Sciatic nerve (tissue), 2 donors: ENCODE results near the gene INTS7. TPM values are rescaled to one million over a fixed set of nuclear protein-coding genes. Genes with fewer than 3 reads are reported as not detected.
A peak's percentile ranks its signal among the peaks of the same experiment; 100 is the strongest.
"Not testable (repeated sequence)": the region's sequence is repeated elsewhere in the genome, so short reads cannot be mapped to it uniquely, and the experiment has no call there.

ENCODE experiments used
- ATAC-seq: fragments of 200-7000 bp; cut with Tn5 transposase; one replicate; pipeline ENCODE4 v1.9.1; 2020; ENCODE audit warnings: mild to moderate bottlenecking, moderate library complexity
- DNase-seq: peaks from one replicate; pipeline ENCODE4 v3.0.0-alpha.2; 2020; ENCODE audit warnings: low spot score
- intact Hi-C: fragments of 100-400 bp; cut with DNase I; formaldehyde crosslinking; loops from one replicate; pipeline ENCODE4 v1.14.2; 2022
- total RNA-seq: library from RNA; stranded (reverse); fragmentation: NEBNext Ultra II Directional; extraction: Animal tissue kit (Norgen Biotek cat#: 25700); gene quantifications from one replicate; pipeline ENCODE4 v1.2.1, GENCODE V29; 2021
- donor health status: DM: no; HTN: no; CAD: no.
- donor health status: DM: no; HTN: no; CAD: no.

Gene INTS7
- total RNA-seq, 1 donor from 2014 or later = 10.4 TPM

DNA sequence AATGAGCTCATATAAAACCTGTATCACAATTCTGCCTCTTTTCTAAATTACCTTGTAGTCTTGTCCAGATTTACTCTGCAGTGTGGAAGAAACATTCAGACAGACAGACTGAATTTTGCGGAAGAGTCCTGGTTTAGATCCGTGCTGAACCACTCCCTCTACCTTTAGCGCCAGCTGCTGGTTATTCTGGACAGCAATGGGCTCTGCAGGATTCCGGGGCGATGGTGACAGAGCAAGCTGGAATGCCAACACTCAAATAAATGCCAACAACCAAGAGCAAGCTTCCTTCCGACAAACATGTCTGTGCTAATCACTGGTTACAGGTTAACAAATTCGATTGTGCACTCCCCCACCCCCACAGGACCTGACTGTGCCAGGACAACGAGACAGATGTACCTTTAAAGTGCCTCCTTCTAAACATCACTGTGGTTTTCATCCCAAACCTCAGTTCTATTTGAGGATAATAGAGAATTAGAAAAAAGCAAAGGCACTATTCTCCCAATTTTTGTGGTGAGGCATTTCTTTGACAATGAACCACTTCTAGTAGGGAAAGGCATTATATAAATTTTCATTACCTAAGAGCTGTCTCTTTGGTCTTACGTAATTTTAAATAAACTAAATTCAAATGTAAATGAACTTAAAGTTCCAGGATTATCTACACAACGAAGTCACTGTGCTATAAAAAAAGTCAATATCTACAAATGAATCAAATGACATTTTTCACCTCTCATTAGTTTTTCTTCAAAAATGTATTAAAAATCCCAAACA is 90.4 kb downstream of the INTS7 start:
- ATAC-seq = no peak
- intact Hi-C loops = no loop called here

GRCh38 chr1:211942583-211942982 is 92.8 kb downstream of the INTS7 start:
- no peak for ATAC-seq
- no peak for DNase-seq
- intact Hi-C loops = no loop called here

More for the DNA sequence above, 90.4 kb downstream of the INTS7 start:
- no peak for DNase-seq

DNA sequence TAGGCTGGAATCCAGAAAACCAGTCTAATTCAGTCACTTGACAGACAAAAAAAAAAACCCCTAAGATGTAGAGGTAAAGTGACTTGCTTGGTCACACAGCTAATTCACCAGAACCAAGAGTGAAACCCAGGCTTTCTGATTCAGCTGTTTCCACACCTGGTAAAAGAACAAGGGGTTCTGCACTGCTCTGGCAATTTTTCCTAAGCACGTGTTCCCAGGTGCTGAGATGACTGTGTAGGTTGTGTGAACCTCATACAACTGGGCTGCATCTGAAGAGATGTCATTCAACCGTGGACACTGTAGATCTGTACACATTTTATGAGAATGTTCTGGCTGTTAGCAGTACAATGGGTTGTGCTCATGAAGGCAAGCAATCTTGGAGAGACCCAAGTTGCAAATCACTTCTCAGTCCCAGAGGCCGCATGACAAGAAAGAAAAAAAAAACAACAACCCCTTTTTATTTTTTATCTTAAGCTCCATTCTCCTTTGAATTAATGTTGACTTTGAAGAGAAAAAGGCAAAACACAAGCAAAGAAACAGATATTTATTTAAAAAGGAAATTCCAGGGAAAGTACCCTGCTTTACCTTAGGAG is 95.4 kb downstream of the INTS7 start:
- intact Hi-C loops = no loop called here
- DNase-seq = no peak

DNA sequence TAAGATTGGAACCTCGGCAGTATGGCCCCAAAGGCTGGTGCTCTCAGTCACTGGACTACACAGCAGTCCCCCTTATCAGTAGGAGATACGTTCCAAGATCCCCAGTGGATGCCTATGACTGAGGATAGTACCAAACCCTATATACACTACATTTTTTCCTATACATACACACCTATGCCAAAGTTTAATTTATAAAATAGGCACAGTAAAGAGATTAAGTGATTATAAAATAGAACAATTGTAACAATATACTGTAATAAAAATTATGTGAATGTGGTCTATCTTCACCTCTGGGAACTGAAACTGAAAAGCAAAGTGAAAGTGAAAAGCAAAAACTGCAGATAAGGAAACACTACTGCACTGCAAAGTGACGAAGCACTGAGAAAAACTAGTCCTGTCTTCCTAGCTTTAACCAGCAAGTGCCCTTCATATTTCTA is 96.8 kb downstream of the INTS7 start:
- DNase-seq = no peak
- intact Hi-C loops = no loop called here
- ATAC-seq = peak; percentile 46

More for the DNA sequence above, 95.4 kb downstream of the INTS7 start:
- ATAC-seq = no peak

DNA sequence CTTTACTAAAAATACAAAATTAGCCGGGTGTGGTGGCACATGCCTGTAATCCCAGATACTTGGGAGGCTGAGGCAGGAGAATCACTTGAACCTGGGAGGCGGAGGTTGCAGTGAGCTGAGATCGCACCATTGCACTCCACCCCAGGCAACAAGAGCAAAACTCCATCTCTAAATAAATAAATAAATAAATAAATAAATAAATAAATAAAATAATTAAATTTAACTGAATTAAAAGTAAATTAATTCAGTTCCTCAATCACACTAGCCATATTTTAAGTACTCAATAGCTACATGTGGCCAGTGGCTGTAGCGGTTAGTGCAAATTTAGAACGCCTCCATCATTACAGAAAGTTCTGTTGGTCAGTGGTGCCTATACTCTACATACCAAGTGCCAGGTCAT is 97.9 kb downstream of the INTS7 start:
- ATAC-seq, DNase-seq, intact Hi-C loops: not testable (repeated sequence)

- no peak for DNase-seq
- intact Hi-C loops = no loop called here
- ATAC-seq = no peak
Measured at GRCh38 chr1:211935448-211935970, 99.8 kb downstream of the INTS7 start.

- intact Hi-C loops = no loop called here
Measured at GRCh38 chr1:211933946-211934714, 101.2 kb downstream of the INTS7 start.

DNA sequence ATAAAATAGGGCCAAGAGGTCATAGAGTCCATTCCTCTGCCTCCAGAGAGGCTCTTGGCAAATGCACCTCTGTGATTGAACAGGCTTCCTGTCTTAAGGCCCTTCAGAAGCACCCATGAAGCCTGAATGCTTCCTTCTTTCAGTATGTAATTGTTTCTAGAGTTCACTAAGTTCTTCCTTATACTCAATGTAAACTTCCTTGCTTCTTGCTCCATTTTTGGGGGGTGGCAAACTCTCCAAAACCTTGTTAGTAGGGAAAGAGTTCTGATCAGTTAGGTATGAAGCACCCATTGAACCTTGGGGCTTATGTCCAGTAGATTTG is 102.5 kb downstream of the INTS7 start:
- ATAC-seq = no peak
- DNase-seq = no peak
- intact Hi-C loops = no loop called here

More at GRCh38 chr1:211933946-211934714, 101.2 kb downstream of the INTS7 start:
- DNase-seq = no peak
- no peak for ATAC-seq

GRCh38 chr1:211932231-211932932 is 103.0 kb downstream of the INTS7 start:
- intact Hi-C loops = no loop called here
- ATAC-seq (no peak), DNase-seq (no peak)

DNA sequence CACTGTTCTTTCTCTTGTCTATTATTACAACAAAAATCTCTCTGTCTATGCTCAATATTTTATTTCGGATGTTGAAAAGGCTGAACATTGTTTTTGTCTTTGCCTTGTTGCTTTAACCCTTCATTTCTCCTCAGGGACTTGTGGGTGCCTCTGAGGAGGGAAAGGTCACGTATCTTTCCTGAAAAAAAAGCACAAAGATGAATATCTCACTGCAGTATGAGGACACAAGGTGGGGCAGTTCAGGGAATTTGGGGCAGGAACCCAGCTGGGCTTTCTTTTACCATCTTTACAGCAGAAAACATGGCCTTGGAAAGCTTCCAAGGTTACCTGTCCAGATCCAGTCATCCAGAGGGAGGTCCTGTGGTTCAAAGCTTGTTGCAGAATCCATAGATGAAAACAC is 105.7 kb downstream of the INTS7 start:
- peak; percentile 61 for ATAC-seq
- intact Hi-C loops = no loop called here
- DNase-seq = no peak

GRCh38 chr1:211928993-211929637 is 106.2 kb downstream of the INTS7 start:
- peak; percentile 77 for ATAC-seq
- DNase-seq = no peak
- intact Hi-C loops = no loop called here

DNA sequence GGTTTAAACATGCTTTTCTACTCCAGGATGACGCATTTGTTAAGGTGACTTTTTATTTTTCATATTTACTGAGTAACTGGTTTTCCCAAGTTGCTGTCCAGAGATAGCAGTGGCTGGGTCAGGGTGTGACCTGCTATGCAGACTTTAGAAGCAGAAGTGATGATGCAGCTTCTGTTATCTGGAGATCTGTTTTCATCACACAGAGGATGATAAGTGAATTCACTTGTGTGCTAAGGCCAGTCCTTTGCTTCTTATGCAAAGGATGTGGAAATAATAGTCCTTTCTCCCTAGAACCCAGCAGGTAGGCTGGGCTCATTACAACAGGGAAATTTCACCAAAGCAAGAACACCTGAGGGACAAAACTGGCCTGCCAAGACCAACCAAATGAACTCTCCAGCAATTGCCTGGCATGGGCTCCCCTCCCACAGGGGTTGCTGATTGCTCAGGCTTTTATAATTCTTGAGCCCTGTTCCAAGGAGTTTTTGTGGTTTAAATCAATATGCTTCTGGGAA is 107.0 kb downstream of the INTS7 start:
- ATAC-seq = no peak
- DNase-seq = no peak
- intact Hi-C loops = no loop called here

DNA sequence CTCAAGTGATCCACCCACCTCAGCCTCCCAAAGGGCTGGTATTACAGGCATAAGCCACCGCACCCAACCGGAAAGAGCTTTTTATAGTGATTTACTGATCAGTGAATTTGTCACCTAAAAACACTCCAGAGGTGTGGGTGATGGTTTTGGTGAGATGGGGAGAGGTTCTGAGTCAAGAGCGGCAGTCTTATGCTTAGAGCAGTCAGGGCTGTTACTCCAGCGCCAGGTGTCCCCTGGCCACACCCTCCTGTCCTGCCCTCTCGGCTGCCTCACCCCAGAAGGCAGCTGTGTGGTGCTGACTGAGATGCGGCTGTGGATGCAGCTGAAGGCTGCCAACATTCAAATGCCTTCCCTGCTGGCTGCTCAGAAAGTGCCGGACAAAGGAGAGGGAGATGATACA is 110.3 kb downstream of the INTS7 start:
- intact Hi-C loops = no loop called here
- DNase-seq (no peak), ATAC-seq (no peak)

- DNase-seq (no peak), ATAC-seq (no peak)
- intact Hi-C loops = no loop called here
Measured at GRCh38 chr1:211924256-211924655, 111.1 kb downstream of the INTS7 start.

DNA sequence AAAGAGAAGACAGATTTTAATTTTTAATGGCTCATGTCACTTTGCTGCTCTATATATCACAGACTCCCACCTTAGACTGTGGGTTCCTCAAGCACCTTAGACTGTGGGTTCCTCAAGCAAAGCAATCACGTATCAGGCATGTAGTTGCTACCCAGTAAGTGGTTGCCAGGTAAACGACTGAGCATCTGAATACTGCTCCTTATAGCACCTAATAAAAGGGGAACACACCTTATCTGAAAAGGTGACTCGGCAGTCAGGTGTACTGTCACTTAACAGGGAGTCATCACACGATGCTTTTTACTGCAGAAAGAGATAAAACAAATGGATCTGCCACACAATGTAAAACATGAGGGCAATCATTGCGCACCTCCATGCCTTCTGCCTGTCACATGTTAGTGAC is 112.3 kb downstream of the INTS7 start:
- intact Hi-C loops = no loop called here
- ATAC-seq (no peak), DNase-seq (no peak)

GRCh38 chr1:211921579-211922095 is 113.7 kb downstream of the INTS7 start:
- intact Hi-C loops = no loop called here
- no peak for ATAC-seq

DNA sequence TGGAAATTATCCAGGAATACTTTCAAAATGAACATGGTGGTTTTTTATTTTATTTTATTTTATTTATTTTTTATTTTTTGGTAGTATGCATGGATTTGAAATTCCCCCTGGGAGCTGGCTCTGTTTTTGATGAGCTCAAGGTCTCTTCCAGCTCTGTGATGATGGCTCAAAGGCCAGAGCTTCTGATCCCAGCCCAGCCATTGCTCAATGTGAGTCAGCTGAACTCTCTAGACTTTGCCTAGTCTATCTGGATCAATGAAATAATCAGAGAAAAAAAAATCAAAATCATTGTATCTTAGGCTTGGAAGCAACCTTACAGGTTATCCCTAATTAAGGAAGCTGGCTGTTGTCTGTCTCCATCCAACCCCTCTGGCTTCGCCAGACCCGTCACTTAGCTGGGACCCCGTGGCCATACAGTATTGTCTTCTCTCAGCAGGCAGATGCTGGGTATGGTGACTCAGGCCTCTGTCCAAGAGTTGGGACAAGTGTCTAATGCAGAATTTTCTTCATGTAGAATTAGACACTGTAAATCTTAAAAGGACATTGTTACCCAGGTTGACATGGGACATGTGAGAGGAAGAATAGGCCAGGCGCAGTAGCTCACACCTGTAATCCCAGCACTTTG is 114.6 kb downstream of the INTS7 start:
- ATAC-seq (peak; percentile 83), DNase-seq (no peak)
- intact Hi-C loops = no loop called here

More at GRCh38 chr1:211921579-211922095, 113.7 kb downstream of the INTS7 start:
- DNase-seq = no peak

DNA sequence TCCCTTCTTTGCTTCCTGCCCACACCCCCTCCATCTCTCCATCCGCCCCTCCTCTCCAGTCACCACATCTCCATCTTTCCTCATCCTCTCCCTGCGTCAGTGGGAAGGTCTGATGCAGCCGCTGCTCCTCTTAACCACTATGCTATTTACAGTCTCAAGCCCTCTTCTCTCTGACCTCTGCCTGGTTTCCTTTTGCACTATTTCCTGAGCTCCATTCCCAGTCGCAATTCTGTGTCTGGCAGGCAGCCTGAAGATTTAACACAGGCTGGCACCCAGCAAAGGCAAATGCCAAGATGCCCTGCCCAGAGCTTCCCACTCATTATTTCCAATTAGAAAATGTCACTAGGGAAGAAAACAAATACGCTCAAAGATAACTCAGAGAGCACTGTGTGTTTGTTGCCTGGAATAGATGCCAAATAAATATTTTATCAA is 115.2 kb downstream of the INTS7 start:
- peak; percentile 91 for ATAC-seq
- DNase-seq = peak; percentile 65
- intact Hi-C loops = no loop called here
